ENCODE data around the gene GTF3C1.
"Not testable (repeated sequence)": the region's sequence is repeated elsewhere in the genome, so short reads cannot be mapped to it uniquely, and the experiment has no call there.

Gene GTF3C1

GRCh38 chr16:27549746-27550581, at the start of gene GTF3C1, which contains the start of gene KATNIP:
GTF3C1 (minus strand) TSS chr16:27549913; CDS start chr16:27549890, 23 bp downstream.
KATNIP (plus strand) TSS chr16:27550144; CDS start chr16:27550171, 27 bp downstream.
- in situ Hi-C loops (cut with MboI; ENCODE audit: low sequenced_read_pairs): no loop called here

- in situ Hi-C loops (cut with MboI; ENCODE audit: low sequenced_read_pairs): no loop called here
Measured at GRCh38 chr16:27598931-27599565, 49.3 kb upstream of the GTF3C1 start.

- in situ Hi-C loops (cut with MboI; ENCODE audit: low sequenced_read_pairs): no loop called here
Measured at GRCh38 chr16:27598220-27598619, 48.5 kb upstream of the GTF3C1 start.

- in situ Hi-C loops (cut with MboI; ENCODE audit: low sequenced_read_pairs): no loop called here
Measured at GRCh38 chr16:27597361-27597760, 47.6 kb upstream of the GTF3C1 start.

- in situ Hi-C loops (cut with MboI; ENCODE audit: low sequenced_read_pairs): no loop called here
Measured at GRCh38 chr16:27596411-27596810, 46.7 kb upstream of the GTF3C1 start.

GRCh38 chr16:27595993-27596392, 46.3 kb upstream of the GTF3C1 start:
- in situ Hi-C loops (cut with MboI; ENCODE audit: low sequenced_read_pairs): no loop called here

GRCh38 chr16:27595475-27595874, 45.8 kb upstream of the GTF3C1 start:
- in situ Hi-C loops (cut with MboI; ENCODE audit: low sequenced_read_pairs): no loop called here

- in situ Hi-C loops (cut with MboI; ENCODE audit: low sequenced_read_pairs): no loop called here
Measured at GRCh38 chr16:27591837-27592236, 42.1 kb upstream of the GTF3C1 start.

GRCh38 chr16:27588057-27588456, 38.3 kb upstream of the GTF3C1 start:
- in situ Hi-C loops (cut with MboI; ENCODE audit: low sequenced_read_pairs): no loop called here

- in situ Hi-C loops (cut with MboI; ENCODE audit: low sequenced_read_pairs): no loop called here
Measured at GRCh38 chr16:27586711-27587110, 37.0 kb upstream of the GTF3C1 start.

- in situ Hi-C loops (cut with MboI; ENCODE audit: low sequenced_read_pairs): no loop called here
Measured at GRCh38 chr16:27585200-27585599, 35.5 kb upstream of the GTF3C1 start.

GRCh38 chr16:27583634-27584033, 33.9 kb upstream of the GTF3C1 start:
- in situ Hi-C loops (cut with MboI; ENCODE audit: low sequenced_read_pairs): no loop called here

- in situ Hi-C loops (cut with MboI; ENCODE audit: low sequenced_read_pairs): no loop called here
Measured at GRCh38 chr16:27582883-27583282, 33.2 kb upstream of the GTF3C1 start.

- in situ Hi-C loops (cut with MboI; ENCODE audit: low sequenced_read_pairs): no loop called here
Measured at GRCh38 chr16:27579087-27579980, 29.6 kb upstream of the GTF3C1 start.

GRCh38 chr16:27576729-27577128, 27.0 kb upstream of the GTF3C1 start:
- in situ Hi-C loops (cut with MboI; ENCODE audit: low sequenced_read_pairs): no loop called here

- in situ Hi-C loops (cut with MboI; ENCODE audit: low sequenced_read_pairs): no loop called here
Measured at GRCh38 chr16:27572711-27573110, 23.0 kb upstream of the GTF3C1 start.

GRCh38 chr16:27571433-27572326, 22.0 kb upstream of the GTF3C1 start:
- in situ Hi-C loops (cut with MboI; ENCODE audit: low sequenced_read_pairs): no loop called here

- in situ Hi-C loops (cut with MboI; ENCODE audit: low sequenced_read_pairs): not testable (repeated sequence)
Measured at GRCh38 chr16:27570986-27571385, 21.3 kb upstream of the GTF3C1 start.

GRCh38 chr16:27568077-27568476, 18.4 kb upstream of the GTF3C1 start:
- in situ Hi-C loops (cut with MboI; ENCODE audit: low sequenced_read_pairs): no loop called here

- in situ Hi-C loops (cut with MboI; ENCODE audit: low sequenced_read_pairs): no loop called here
Measured at GRCh38 chr16:27566417-27566816, 16.7 kb upstream of the GTF3C1 start.
